ENCODE results near the gene ARHGAP42. TPM values are rescaled to one million over a fixed set of nuclear protein-coding genes. Genes with fewer than 3 reads are reported as not detected.

ARHGAP42 gene
- total RNA-seq, 1 experiment from 2014 or later, result 39.1 TPM

GRCh38 chr11:101030692-101031091 lies 343.6 kb downstream of the ARHGAP42 start:
- H3K18ac ChIP-seq (ENCODE audit: insufficient read length, low read depth, low read length), result no peak overlapping the region
- H2BK12ac ChIP-seq (ENCODE audit: insufficient read length, low read depth, low read length), result no peak overlapping the region
- H2BK20ac ChIP-seq (ENCODE audit: low read depth, low read length, poor library complexity, severe bottlenecking), result no peak overlapping the region
- Mint-ChIP-seq H3K36me3 (ENCODE audit: insufficient read depth in 1 of 3, low read depth in 3 of 3) (no peaks in the 10 kb centered on the region), H3K27ac (no peak overlapping the region), H3K27me3 (ENCODE audit: low read depth) (no peaks in the 10 kb centered on the region), H3K4me1 (peaks cover 0 to 4% of the 10 kb centered on the region in 2 experiments; a peak in 2 of 4 replicates), H3K4me3 (no peak overlapping the region), H3K9me3 (no peaks in the 10 kb centered on the region)
- no peak overlapping the region for H2BK120ac ChIP-seq (ENCODE audit: low read depth, low read length, poor library complexity, severe bottlenecking)
- no peak overlapping the region for H3K14ac ChIP-seq (ENCODE audit: insufficient read depth, low read length)
- no peaks in the 10 kb centered on the region for H3K79me1 ChIP-seq (ENCODE audit: insufficient read depth, low read depth, low read length, poor library complexity, severe bottlenecking)
- no peak overlapping the region for H4K5ac ChIP-seq (ENCODE audit: insufficient read length, low read depth, low read length)
- H3T11ph ChIP-seq (ENCODE audit: low read length), result no peak overlapping the region
- no peaks in the 10 kb centered on the region for H4K20me1 ChIP-seq (ENCODE audit: control insufficient read depth, insufficient read depth, insufficient read length)
- H2AK5ac ChIP-seq (ENCODE audit: insufficient read length, low read length), result no peak overlapping the region
- no CpG with 5 or more reads among the region's 1 CpG for WGBS (ENCODE audit: extremely low coverage, insufficient read length, low lambda C conversion rate)
- no peak for DNase-seq
- H3K23ac ChIP-seq (ENCODE audit: insufficient read length, low read depth, low read length), result no peak overlapping the region
- H3K27ac ChIP-seq (ENCODE audit: insufficient read length, low read depth, low read length), result no peak overlapping the region
- H3K4me1 ChIP-seq (ENCODE audit: insufficient read depth, low read length), result no peaks in the 10 kb centered on the region
- H3K4ac ChIP-seq (ENCODE audit: low read depth, low read length), result no peak overlapping the region
- no peaks in the 10 kb centered on the region for H3K23me2 ChIP-seq (ENCODE audit: insufficient read length, low read depth, low read length, poor library complexity, severe bottlenecking)
- no peak overlapping the region for H3K4me2 ChIP-seq (ENCODE audit: insufficient read depth, insufficient read length, low read length)
- TF ChIP-seq CTCF (conservative IDR thresholded peaks at IDR 0.05), result no peak
- H3K79me2 ChIP-seq (ENCODE audit: insufficient read depth, low read length), result no peaks in the 10 kb centered on the region
- no peak overlapping the region for H3K56ac ChIP-seq (ENCODE audit: insufficient read length, low read depth, low read length)
- H2BK15ac ChIP-seq (ENCODE audit: low read depth, low read length), result no peak overlapping the region
- H4K91ac ChIP-seq (ENCODE audit: insufficient read length, low read depth, low read length), result no peak overlapping the region
- no peak overlapping the region for H2AFZ ChIP-seq (ENCODE audit: low read length)
- H3K9me3 ChIP-seq (ENCODE audit: control insufficient read depth, low read depth, low read length), result no peaks in the 10 kb centered on the region
- no peak overlapping the region for H3K9ac ChIP-seq (ENCODE audit: extremely low read depth, insufficient read length, low read length)
- H4K8ac ChIP-seq (replicated peaks; ENCODE audit: insufficient read length, low read depth, low read length), result no peak overlapping the region
- no peak overlapping the region for H2BK5ac ChIP-seq (ENCODE audit: insufficient read length, low read length)
- no peaks in the 10 kb centered on the region for H3K27me3 ChIP-seq (ENCODE audit: insufficient read depth, low read length)

Data from H9 (cell line).